Rectal smooth muscle tissue (tissue), 1 donor: Measurements from ENCODE around the gene CEP78.

Experiments
- H3K27ac ChIP-seq: one replicate; pipeline ENCODE4 v1.7.0; 2013; ENCODE audit warnings: low read depth, low read length, inconsistent platforms
- H3K27me3 ChIP-seq: one replicate; pipeline ENCODE4 v1.7.0; 2013; ENCODE audit warnings: low read length; ENCODE audit not compliant: control insufficient read depth, insufficient read depth
- H3K36me3 ChIP-seq: one replicate; pipeline ENCODE4 v1.7.0; 2013; ENCODE audit warnings: low read length; ENCODE audit not compliant: control insufficient read depth, insufficient read depth
- H3K4me1 ChIP-seq: one replicate; pipeline ENCODE4 v1.7.0; 2013; ENCODE audit warnings: low read length; ENCODE audit not compliant: control insufficient read depth, insufficient read depth
- H3K4me3 ChIP-seq: one replicate; pipeline ENCODE4 v1.7.0; 2013; ENCODE audit warnings: low read length
- H3K9ac ChIP-seq: one replicate; pipeline ENCODE4 v1.7.0; 2013; ENCODE audit warnings: low read length

CEP78 gene

DNA sequence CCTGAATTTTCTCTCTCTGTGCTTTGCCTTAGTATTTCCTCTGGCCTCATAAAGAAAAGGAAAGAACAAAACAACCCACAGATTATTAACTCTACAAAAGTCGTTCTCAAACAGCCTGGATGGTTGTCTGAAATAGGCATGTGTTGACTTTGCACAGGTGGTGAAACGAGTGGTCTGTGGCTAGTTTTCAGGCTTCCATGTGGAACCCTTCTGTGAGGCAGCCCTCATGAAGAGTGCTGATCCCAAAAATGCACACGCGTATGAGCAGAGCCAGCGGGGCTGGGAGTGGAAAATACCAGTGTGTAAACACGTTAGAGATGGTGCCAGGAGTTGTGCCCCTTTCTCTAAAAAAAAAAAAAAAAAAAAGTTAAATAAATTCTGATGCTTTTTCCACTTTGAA is 56.2 kb downstream of the CEP78 start:
- Histone ChIP-seq H3K27ac (no peak overlapping the region), H3K36me3 (no peaks in the 10 kb centered on the region), H3K9ac (no peak overlapping the region), H3K4me1 (no peaks in the 10 kb centered on the region), H3K27me3 (no peaks in the 10 kb centered on the region), H3K4me3 (no peak overlapping the region)

DNA sequence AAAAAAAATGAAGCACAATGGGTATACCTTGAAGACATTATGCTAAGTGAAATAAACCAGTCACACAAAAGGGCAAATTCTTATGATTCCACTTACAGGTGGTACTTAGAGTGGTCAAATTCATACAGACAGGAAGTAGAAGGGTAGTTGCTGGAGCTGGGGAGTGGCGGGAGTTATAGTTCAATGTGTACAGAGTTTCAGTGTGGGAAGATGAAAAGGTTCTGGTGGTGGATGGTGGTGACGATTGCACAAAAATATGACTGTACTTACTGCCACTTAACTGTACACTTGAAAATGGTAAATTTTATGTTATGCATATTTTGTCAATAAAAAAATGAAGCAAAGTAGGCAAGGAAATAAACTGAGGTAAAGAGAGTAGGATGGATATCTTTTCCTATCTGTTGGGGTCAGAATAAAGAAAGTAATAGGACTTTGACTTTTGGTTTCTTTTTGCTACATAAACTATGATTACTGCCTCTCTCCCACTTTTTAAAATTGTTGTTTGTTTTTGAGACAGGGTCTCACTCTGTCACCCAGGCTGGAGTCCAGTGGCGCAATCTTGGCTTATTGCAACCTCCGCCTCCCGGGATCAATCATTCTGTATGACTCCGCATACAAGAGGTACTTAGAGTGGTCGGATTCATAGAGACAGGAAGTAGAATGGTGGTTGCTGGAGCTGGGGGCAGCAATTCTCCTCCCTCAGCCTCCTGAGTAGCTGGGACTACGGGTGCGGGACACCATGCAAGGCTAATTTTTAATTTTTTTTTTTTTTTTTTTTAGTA is 57.0 kb downstream of the CEP78 start:
- Histone ChIP-seq H3K4me3 (no peak overlapping the region), H3K9ac (no peak overlapping the region), H3K27me3 (no peaks in the 10 kb centered on the region), H3K4me1 (peaks cover 2% of the 10 kb centered on the region), H3K27ac (no peak overlapping the region), H3K36me3 (no peaks in the 10 kb centered on the region)

GRCh38 chr9:78294290-78295176 is 58.7 kb downstream of the CEP78 start:
- Histone ChIP-seq H3K4me1 (peaks cover 2% of the 10 kb centered on the region), H3K36me3 (no peaks in the 10 kb centered on the region), H3K4me3 (no peak overlapping the region), H3K27ac (no peak overlapping the region), H3K27me3 (no peaks in the 10 kb centered on the region), H3K9ac (no peak overlapping the region)

GRCh38 chr9:78295177-78295575 is 59.3 kb downstream of the CEP78 start:
- Histone ChIP-seq H3K27me3 (no peaks in the 10 kb centered on the region), H3K9ac (no peak overlapping the region), H3K27ac (no peak overlapping the region), H3K36me3 (no peaks in the 10 kb centered on the region), H3K4me3 (no peak overlapping the region), H3K4me1 (peaks cover 2% of the 10 kb centered on the region)

- H3K4me3 ChIP-seq: no peak overlapping the region
- H3K27ac ChIP-seq: peak overlapping the region; percentile 70
- no peak overlapping the region for H3K9ac ChIP-seq
- no peaks in the 10 kb centered on the region for H3K36me3 ChIP-seq
- no peaks in the 10 kb centered on the region for H3K27me3 ChIP-seq
- H3K4me1 ChIP-seq: peaks cover 2% of the 10 kb centered on the region
These were observed 59.9 kb downstream of the CEP78 start for GRCh38 chr9:78295731-78296130.

GRCh38 chr9:78296201-78296892 is 60.5 kb downstream of the CEP78 start:
- Histone ChIP-seq H3K27ac (peak overlapping the region; percentile 70), H3K4me3 (peak overlapping the region; percentile 89), H3K4me1 (peaks cover 2% of the 10 kb centered on the region), H3K36me3 (no peaks in the 10 kb centered on the region), H3K27me3 (no peaks in the 10 kb centered on the region), H3K9ac (no peak overlapping the region)

GRCh38 chr9:78296893-78297671 is 61.2 kb downstream of the CEP78 start, which contains the start of gene PSAT1:
Gene PSAT1, plus strand, starts transcription at chr9:78297125. Its CDS starts 86 bp downstream, at chr9:78297211.
- Histone ChIP-seq H3K36me3 (no peaks in the 10 kb centered on the region), H3K4me3 (peak within 1 kb of the TSS; percentile 89), H3K9ac (peak within 1 kb of the TSS; percentile 24), H3K27me3 (no peaks in the 10 kb centered on the region), H3K4me1 (peaks cover 2% of the 10 kb centered on the region), H3K27ac (peak within 1 kb of the TSS; percentile 70)

DNA sequence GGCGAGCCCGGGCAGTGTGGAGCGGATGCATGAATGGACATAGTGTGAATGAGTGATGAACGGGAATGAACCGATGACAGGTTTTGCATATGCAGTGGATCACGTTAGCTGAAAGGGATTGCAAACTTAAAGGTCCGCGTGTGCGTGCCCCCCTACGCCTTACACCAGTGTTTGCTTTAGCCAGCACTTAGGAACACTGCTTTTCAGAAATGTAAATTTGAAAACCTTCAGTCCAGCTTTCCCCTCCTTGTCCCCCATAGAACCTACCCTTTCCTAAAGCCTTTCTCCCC is 61.7 kb downstream of the CEP78 start:
- Histone ChIP-seq H3K27me3 (no peaks in the 10 kb centered on the region), H3K36me3 (no peaks in the 10 kb centered on the region), H3K9ac (no peak overlapping the region), H3K4me3 (peak overlapping the region; percentile 89), H3K27ac (no peak overlapping the region), H3K4me1 (peaks cover 2% of the 10 kb centered on the region)

- H3K27me3 ChIP-seq: no peaks in the 10 kb centered on the region
These were observed 62.3 kb downstream of the CEP78 start for GRCh38 chr9:78298046-78298765.

GRCh38 chr9:78300209-78300608 is 64.3 kb downstream of the CEP78 start:
- no peaks in the 10 kb centered on the region for H3K36me3 ChIP-seq
- no peak overlapping the region for H3K27ac ChIP-seq
- H3K27me3 ChIP-seq: no peaks in the 10 kb centered on the region
- no peak overlapping the region for H3K4me3 ChIP-seq
- no peak overlapping the region for H3K9ac ChIP-seq
- H3K4me1 ChIP-seq: peaks cover 2% of the 10 kb centered on the region

More at GRCh38 chr9:78298046-78298765, 62.3 kb downstream of the CEP78 start:
- no peaks in the 10 kb centered on the region for H3K36me3 ChIP-seq
- H3K4me1 ChIP-seq: peaks cover 2% of the 10 kb centered on the region
- H3K4me3 ChIP-seq: peak overlapping the region; percentile 89
- no peak overlapping the region for H3K9ac ChIP-seq
- H3K27ac ChIP-seq: no peak overlapping the region

GRCh38 chr9:78301466-78301865 is 65.6 kb downstream of the CEP78 start:
- H3K9ac ChIP-seq: no peak overlapping the region
- peaks cover 2% of the 10 kb centered on the region for H3K4me1 ChIP-seq
- no peaks in the 10 kb centered on the region for H3K36me3 ChIP-seq
- no peaks in the 10 kb centered on the region for H3K27me3 ChIP-seq
- H3K27ac ChIP-seq: no peak overlapping the region
- no peak overlapping the region for H3K4me3 ChIP-seq
